ENCODE data around the gene PSMD12. TPM values are rescaled to one million over a fixed set of nuclear protein-coding genes. Genes with fewer than 3 reads are reported as not detected.

Gene PSMD12
- total RNA-seq, 1 experiment from 2014 or later: 60.0 TPM

DNA sequence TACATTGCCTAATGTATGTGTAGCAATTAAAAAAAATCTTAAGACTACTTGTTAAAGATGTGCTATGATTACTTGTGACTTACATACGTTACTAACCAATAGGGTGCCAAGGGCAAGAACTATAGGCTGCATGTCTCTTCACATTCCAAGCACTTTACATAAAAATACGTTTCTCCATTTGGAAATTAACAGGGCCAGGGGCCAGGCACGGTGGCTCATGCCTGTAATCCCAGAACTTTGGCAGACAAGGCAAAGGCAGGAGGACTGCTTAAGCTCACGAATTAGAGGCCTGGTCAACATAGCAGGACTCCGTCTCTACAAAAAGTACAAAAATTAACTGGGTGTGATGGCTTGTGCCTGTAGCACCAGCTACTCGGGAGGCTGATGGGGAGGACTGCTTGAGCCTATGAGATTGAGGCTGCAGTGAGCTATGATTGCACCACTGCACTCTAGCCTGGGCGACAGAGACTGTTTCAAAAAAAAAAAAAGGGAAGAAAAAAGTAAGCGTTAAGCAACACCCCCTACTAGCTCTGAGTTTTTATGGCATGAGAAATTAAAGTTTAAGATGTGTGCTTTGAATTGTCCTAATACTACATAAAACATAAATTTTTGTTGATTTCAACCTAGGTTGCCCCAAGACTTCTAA is 12.3 kb downstream of the PSMD12 start:
- Histone ChIP-seq H4K20me1 (ENCODE audit: low read length) (peaks cover 34% of the 10 kb centered on the region), H3K4me3 (ENCODE audit: low read length) (no peak overlapping the region), H3K9me2 (replicated peaks; ENCODE audit: low read length) (no peaks in the 10 kb centered on the region), H3K27me3 (ENCODE audit: low read length) (no peaks in the 10 kb centered on the region), H3K4me2 (ENCODE audit: low read length) (no peak overlapping the region), H3F3A (ENCODE audit: low read length, unreplicated experiment) (no peaks in the 10 kb centered on the region), H2AFZ (ENCODE audit: low read length) (no peak overlapping the region), H3K9me3 (ENCODE audit: low read length) (no peaks in the 10 kb centered on the region), H3K27ac (ENCODE audit: low read length) (no peak overlapping the region), H3K4me1 (ENCODE audit: insufficient read depth, low read length) (no peaks in the 10 kb centered on the region), H3K79me2 (ENCODE audit: low read length) (peaks cover 68% of the 10 kb centered on the region), H3K9ac (ENCODE audit: low read length) (no peak overlapping the region), H3K36me3 (ENCODE audit: low read depth, low read length) (peaks cover 85% of the 10 kb centered on the region)
- no peak for ATAC-seq
- BruUV-seq (replicated peaks): no TSS peak
- TF ChIP-seq, protein P1, sequence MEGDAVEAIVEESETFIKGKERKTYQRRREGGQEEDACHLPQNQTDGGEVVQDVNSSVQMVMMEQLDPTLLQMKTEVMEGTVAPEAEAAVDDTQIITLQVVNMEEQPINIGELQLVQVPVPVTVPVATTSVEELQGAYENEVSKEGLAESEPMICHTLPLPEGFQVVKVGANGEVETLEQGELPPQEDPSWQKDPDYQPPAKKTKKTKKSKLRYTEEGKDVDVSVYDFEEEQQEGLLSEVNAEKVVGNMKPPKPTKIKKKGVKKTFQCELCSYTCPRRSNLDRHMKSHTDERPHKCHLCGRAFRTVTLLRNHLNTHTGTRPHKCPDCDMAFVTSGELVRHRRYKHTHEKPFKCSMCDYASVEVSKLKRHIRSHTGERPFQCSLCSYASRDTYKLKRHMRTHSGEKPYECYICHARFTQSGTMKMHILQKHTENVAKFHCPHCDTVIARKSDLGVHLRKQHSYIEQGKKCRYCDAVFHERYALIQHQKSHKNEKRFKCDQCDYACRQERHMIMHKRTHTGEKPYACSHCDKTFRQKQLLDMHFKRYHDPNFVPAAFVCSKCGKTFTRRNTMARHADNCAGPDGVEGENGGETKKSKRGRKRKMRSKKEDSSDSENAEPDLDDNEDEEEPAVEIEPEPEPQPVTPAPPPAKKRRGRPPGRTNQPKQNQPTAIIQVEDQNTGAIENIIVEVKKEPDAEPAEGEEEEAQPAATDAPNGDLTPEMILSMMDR (conservative IDR thresholded peaks at IDR 0.05; ENCODE audit: low read depth, low read length): no peak
- no peak for TF ChIP-seq EZH2 (IDR thresholded peaks at IDR 0.05; ENCODE audit: low read length, unreplicated experiment)
- no peak for TF ChIP-seq EZH2phosphoT487 (IDR thresholded peaks at IDR 0.05; ENCODE audit: borderline replicate concordance, low read length)
- ChIA-PET POLR2A (ENCODE audit: unreplicated experiment) (interaction anchor here (0.6 kb wide), 1 partner anchor 19 kb away, joined by 3 read pairs; no protein-coding TSS in a partner anchor), CTCF (no interaction called here)
- intact Hi-C loops (cut with micrococcal nuclease): no loop called here
- DNase-seq: no peak

DNA sequence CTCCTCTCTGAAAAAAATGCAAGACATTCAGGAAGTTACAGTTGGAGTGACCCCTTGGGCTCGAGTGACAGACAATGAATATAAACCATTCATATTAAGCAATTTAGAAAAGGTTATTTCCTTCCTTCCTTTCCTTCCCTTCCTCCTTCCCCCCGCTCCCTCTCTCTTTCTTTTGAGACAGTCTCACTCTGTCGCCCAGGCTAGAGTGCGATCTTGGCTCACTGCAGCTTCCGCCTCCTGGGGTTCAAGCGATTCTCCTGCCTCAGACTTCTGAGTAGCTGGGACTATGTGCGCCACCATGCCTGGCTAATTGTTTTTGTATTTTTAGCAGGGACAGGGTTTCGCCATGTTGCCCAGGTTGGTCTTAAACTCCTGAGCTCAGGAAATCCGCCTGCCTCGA is 13.2 kb downstream of the PSMD12 start:
- TF ChIP-seq, protein P1 (conservative IDR thresholded peaks at IDR 0.05; ENCODE audit: low read depth, low read length): no peak
- TF ChIP-seq EZH2 (IDR thresholded peaks at IDR 0.05; ENCODE audit: low read length, unreplicated experiment) (no peak), EZH2phosphoT487 (IDR thresholded peaks at IDR 0.05; ENCODE audit: borderline replicate concordance, low read length) (no peak)
- intact Hi-C loops (cut with micrococcal nuclease): no loop called here
- ATAC-seq (no peak), DNase-seq (no peak)
- H3K9me2 ChIP-seq (replicated peaks; ENCODE audit: low read length): no peaks in the 10 kb centered on the region
- H3K36me3 ChIP-seq (ENCODE audit: low read depth, low read length): peaks cover 85% of the 10 kb centered on the region
- ChIA-PET CTCF (no interaction called here), POLR2A (ENCODE audit: unreplicated experiment) (interaction anchor here (0.6 kb wide), 1 partner anchor 1912 kb away, joined by 3 read pairs; no protein-coding TSS in a partner anchor)
- H4K20me1 ChIP-seq (ENCODE audit: low read length): peaks cover 27% of the 10 kb centered on the region
- BruUV-seq (replicated peaks): no TSS peak
- H2AFZ ChIP-seq (ENCODE audit: low read length): no peak overlapping the region
- no peak overlapping the region for H3K9ac ChIP-seq (ENCODE audit: low read length)
- no peak overlapping the region for H3K27ac ChIP-seq (ENCODE audit: low read length)
- no peak overlapping the region for H3K4me2 ChIP-seq (ENCODE audit: low read length)
- no peaks in the 10 kb centered on the region for H3K4me1 ChIP-seq (ENCODE audit: insufficient read depth, low read length)
- no peak overlapping the region for H3K4me3 ChIP-seq (ENCODE audit: low read length)
- no peaks in the 10 kb centered on the region for H3F3A ChIP-seq (ENCODE audit: low read length, unreplicated experiment)
- H3K27me3 ChIP-seq (ENCODE audit: low read length): no peaks in the 10 kb centered on the region
- peaks cover 59% of the 10 kb centered on the region for H3K79me2 ChIP-seq (ENCODE audit: low read length)
- no peaks in the 10 kb centered on the region for H3K9me3 ChIP-seq (ENCODE audit: low read length)

DNA sequence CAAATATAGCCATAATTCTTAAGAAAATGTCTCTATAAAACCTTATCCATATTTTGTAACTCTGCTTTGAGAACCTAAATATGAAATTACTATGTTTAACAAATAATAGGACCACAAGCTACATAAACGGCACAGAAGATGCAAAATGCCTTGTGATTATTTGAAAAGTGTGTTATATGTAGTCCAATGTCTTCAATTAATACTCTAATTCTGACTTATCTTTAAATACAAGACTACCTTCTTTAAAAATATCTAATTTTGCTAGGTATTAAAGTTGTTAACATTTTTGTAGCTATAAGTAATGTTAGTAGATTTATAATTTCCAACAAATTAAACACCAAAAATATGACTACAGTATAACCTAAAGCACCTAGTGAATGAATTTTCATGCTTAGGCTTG is 17.0 kb downstream of the PSMD12 start:
- Histone ChIP-seq H3K27ac (ENCODE audit: low read length) (no peak overlapping the region), H3K4me2 (ENCODE audit: low read length) (no peak overlapping the region), H3F3A (ENCODE audit: low read length, unreplicated experiment) (no peaks in the 10 kb centered on the region), H3K9me3 (ENCODE audit: low read length) (no peaks in the 10 kb centered on the region), H2AFZ (ENCODE audit: low read length) (no peak overlapping the region), H3K27me3 (ENCODE audit: low read length) (no peaks in the 10 kb centered on the region), H3K4me3 (ENCODE audit: low read length) (no peak overlapping the region), H3K4me1 (ENCODE audit: insufficient read depth, low read length) (no peaks in the 10 kb centered on the region), H3K9me2 (replicated peaks; ENCODE audit: low read length) (no peaks in the 10 kb centered on the region), H3K79me2 (ENCODE audit: low read length) (peaks cover 29% of the 10 kb centered on the region), H3K9ac (ENCODE audit: low read length) (no peak overlapping the region), H4K20me1 (ENCODE audit: low read length) (peaks cover 22% of the 10 kb centered on the region), H3K36me3 (ENCODE audit: low read depth, low read length) (peaks cover 86% of the 10 kb centered on the region)
- DNase-seq (no peak), ATAC-seq (no peak)
- CTCF ChIA-PET: interaction anchor here (0.8 kb wide), 1 partner anchor 25 kb away, joined by 5 read pairs; no protein-coding TSS in a partner anchor
- POLR2A ChIA-PET (ENCODE audit: unreplicated experiment): no interaction called here
- TF ChIP-seq EZH2 (IDR thresholded peaks at IDR 0.05; ENCODE audit: low read length, unreplicated experiment): no peak
- TF ChIP-seq EZH2phosphoT487 (IDR thresholded peaks at IDR 0.05; ENCODE audit: borderline replicate concordance, low read length): no peak
- intact Hi-C loops (cut with micrococcal nuclease): no loop called here
- no TSS peak for BruUV-seq (replicated peaks)

All from PC-3 (cell line).